ENCODE data around the gene HDHD2.
A peak's percentile ranks its signal among the peaks of the same experiment; 100 is the strongest.
"Not testable (repeated sequence)": the region's sequence is repeated elsewhere in the genome, so short reads cannot be mapped to it uniquely, and the experiment has no call there.

Gene HDHD2, protein sequence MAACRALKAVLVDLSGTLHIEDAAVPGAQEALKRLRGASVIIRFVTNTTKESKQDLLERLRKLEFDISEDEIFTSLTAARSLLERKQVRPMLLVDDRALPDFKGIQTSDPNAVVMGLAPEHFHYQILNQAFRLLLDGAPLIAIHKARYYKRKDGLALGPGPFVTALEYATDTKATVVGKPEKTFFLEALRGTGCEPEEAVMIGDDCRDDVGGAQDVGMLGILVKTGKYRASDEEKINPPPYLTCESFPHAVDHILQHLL

GRCh38 chr18:47150029-47150823 is at the start of gene HDHD2:
HDHD2 (minus strand) TSS chr18:47150500; CDS start chr18:47136439, 14,061 bp downstream.
- in situ Hi-C loops (cut with MboI; ENCODE audit: low sequenced_read_pairs), result no loop called here
- Histone ChIP-seq H3K27me3 (ENCODE audit: low read depth) (no peaks in the 10 kb centered on the region), H3K9me3 (no peaks in the 10 kb centered on the region), H3K4me1 (peaks cover 9% of the 10 kb centered on the region), H3K4me3 (peak within 1 kb of the TSS; percentile 74), H3K36me3 (replicated peaks) (peaks cover 11% of the 10 kb centered on the region)
- DNase-seq (ENCODE audit: low spot score in 2 of 2), result peak; percentile 78 to 90

GRCh38 chr18:47195961-47196360 is 45.7 kb upstream of the HDHD2 start:
- in situ Hi-C loops (cut with MboI; ENCODE audit: low sequenced_read_pairs); H3K36me3 ChIP-seq (replicated peaks); H3K27me3 ChIP-seq (ENCODE audit: low read depth); H3K9me3 ChIP-seq; DNase-seq (ENCODE audit: low spot score in 2 of 2); H3K4me1 ChIP-seq; H3K4me3 ChIP-seq: not testable (repeated sequence)

GRCh38 chr18:47191961-47192360 is 41.7 kb upstream of the HDHD2 start:
- H3K9me3 ChIP-seq, result no peaks in the 10 kb centered on the region
- H3K4me3 ChIP-seq, result no peak overlapping the region
- in situ Hi-C loops (cut with MboI; ENCODE audit: low sequenced_read_pairs), result no loop called here
- H3K27me3 ChIP-seq (ENCODE audit: low read depth), result peaks cover 2% of the 10 kb centered on the region; the same call in 1 of the 2 replicates
- DNase-seq (ENCODE audit: low spot score in 2 of 2), result no peak
- no peaks in the 10 kb centered on the region for H3K4me1 ChIP-seq
- no peaks in the 10 kb centered on the region for H3K36me3 ChIP-seq (replicated peaks)

GRCh38 chr18:47187721-47188120 is 37.4 kb upstream of the HDHD2 start:
- no peaks in the 10 kb centered on the region for H3K4me1 ChIP-seq
- no peak overlapping the region for H3K4me3 ChIP-seq
- in situ Hi-C loops (cut with MboI; ENCODE audit: low sequenced_read_pairs), result no loop called here
- 0 out of 2 replicates have a peak, but pooled peaks cover 2% of the 10 kb centered on the region for H3K9me3 ChIP-seq
- no peaks in the 10 kb centered on the region for H3K36me3 ChIP-seq (replicated peaks)
- no peaks in the 10 kb centered on the region for H3K27me3 ChIP-seq (ENCODE audit: low read depth)
- no peak for DNase-seq (ENCODE audit: low spot score in 2 of 2)

DNA sequence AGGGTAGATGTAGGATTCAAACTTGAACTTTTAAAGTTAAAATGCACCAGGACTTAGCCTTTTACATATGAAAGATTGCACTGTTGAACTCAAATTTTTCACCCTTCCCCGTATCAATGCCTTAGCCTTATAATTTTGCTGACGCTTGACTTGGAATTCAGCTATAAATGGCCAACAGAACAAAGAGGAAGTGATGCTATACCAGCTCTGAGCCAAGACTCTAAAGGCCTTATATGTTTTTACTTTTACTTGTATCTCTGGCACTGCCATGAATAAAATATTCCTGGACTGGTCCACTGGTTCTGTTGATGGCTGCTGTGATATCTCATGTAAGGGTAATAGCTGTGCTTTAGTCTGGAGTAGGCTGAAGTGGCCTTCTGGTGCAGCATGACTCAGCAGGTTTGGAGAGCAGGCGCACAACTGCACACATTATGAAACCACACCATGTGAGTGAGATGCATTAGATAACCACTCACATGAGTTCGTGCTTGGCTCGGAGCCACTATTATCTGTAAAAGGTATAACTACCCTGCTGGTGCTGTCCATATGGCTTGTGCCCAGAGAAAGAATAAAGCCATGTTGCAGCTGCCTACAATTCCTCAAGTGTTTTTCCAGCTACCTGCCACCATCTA is 34.2 kb upstream of the HDHD2 start:
- H3K36me3 ChIP-seq (replicated peaks), result no peaks in the 10 kb centered on the region
- DNase-seq (ENCODE audit: low spot score in 2 of 2), result no peak
- 0 out of 2 replicates have a peak, but pooled peaks cover 2% of the 10 kb centered on the region for H3K9me3 ChIP-seq
- in situ Hi-C loops (cut with MboI; ENCODE audit: low sequenced_read_pairs), result no loop called here
- H3K27me3 ChIP-seq (ENCODE audit: low read depth), result no peaks in the 10 kb centered on the region
- no peaks in the 10 kb centered on the region for H3K4me1 ChIP-seq
- no peak overlapping the region for H3K4me3 ChIP-seq

DNA sequence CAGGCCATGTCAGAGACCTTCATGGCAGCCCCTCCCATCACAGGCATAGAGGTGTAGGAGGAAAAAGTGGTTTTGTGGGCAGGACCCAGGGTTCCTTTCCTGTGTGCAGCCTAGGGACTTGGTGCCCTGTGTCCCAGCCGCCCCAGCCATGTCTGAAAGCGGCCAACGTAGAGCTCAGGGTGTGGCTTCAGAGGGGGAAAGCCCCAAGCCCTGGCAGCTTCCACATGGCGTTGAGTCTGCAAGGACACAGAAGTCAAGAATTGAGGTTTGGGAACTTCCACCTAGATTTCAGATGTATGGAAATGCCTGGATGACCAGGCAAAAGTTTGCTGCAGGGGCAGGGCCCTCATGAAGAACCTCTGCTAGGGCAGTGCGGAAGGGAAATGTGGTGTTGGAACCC is 31.9 kb upstream of the HDHD2 start:
- in situ Hi-C loops (cut with MboI; ENCODE audit: low sequenced_read_pairs); DNase-seq (ENCODE audit: low spot score in 2 of 2); H3K4me1 ChIP-seq; H3K9me3 ChIP-seq; H3K36me3 ChIP-seq (replicated peaks); H3K27me3 ChIP-seq (ENCODE audit: low read depth); H3K4me3 ChIP-seq: not testable (repeated sequence)

GRCh38 chr18:47180765-47181164 is 30.5 kb upstream of the HDHD2 start:
- in situ Hi-C loops (cut with MboI; ENCODE audit: low sequenced_read_pairs), result no loop called here

GRCh38 chr18:47179520-47179919 is 29.2 kb upstream of the HDHD2 start:
- Histone ChIP-seq H3K4me3 (no peak overlapping the region), H3K9me3 (0 out of 2 replicates have a peak, but pooled peaks cover 2% of the 10 kb centered on the region), H3K36me3 (replicated peaks) (no peaks in the 10 kb centered on the region), H3K27me3 (ENCODE audit: low read depth) (no peaks in the 10 kb centered on the region), H3K4me1 (peaks cover 3% of the 10 kb centered on the region; the same call in 1 of the 2 replicates)
- in situ Hi-C loops (cut with MboI; ENCODE audit: low sequenced_read_pairs), result no loop called here
- DNase-seq (ENCODE audit: low spot score in 2 of 2), result no peak

More at GRCh38 chr18:47180765-47181164, 30.5 kb upstream of the HDHD2 start:
- Histone ChIP-seq H3K36me3 (replicated peaks) (no peaks in the 10 kb centered on the region), H3K9me3 (0 out of 2 replicates have a peak, but pooled peaks cover 2% of the 10 kb centered on the region), H3K27me3 (ENCODE audit: low read depth) (no peaks in the 10 kb centered on the region), H3K4me3 (no peak overlapping the region), H3K4me1 (no peaks in the 10 kb centered on the region)
- DNase-seq (ENCODE audit: low spot score in 2 of 2), result no peak

GRCh38 chr18:47175898-47176575 is 25.7 kb upstream of the HDHD2 start, which contains the start of gene IER3IP1:
IER3IP1 (minus strand) TSS chr18:47176364; CDS start chr18:47176277, 87 bp downstream.
- no peaks in the 10 kb centered on the region for H3K36me3 ChIP-seq (replicated peaks)
- in situ Hi-C loops (cut with MboI; ENCODE audit: low sequenced_read_pairs), result no loop called here
- peak; percentile 80 to 96 for DNase-seq (ENCODE audit: low spot score in 2 of 2)
- H3K4me1 ChIP-seq, result peaks cover 3% of the 10 kb centered on the region; the same call in 1 of the 2 replicates
- H3K4me3 ChIP-seq, result peak within 1 kb of the TSS; percentile 99
- H3K27me3 ChIP-seq (ENCODE audit: low read depth), result no peaks in the 10 kb centered on the region
- H3K9me3 ChIP-seq, result no peaks in the 10 kb centered on the region

- Histone ChIP-seq H3K36me3 (replicated peaks) (no peaks in the 10 kb centered on the region), H3K4me3 (peak overlapping the region; percentile 99), H3K27me3 (ENCODE audit: low read depth) (no peaks in the 10 kb centered on the region), H3K9me3 (no peaks in the 10 kb centered on the region), H3K4me1 (peaks cover 3% of the 10 kb centered on the region; the same call in 1 of the 2 replicates)
- in situ Hi-C loops (cut with MboI; ENCODE audit: low sequenced_read_pairs), result no loop called here
- DNase-seq (ENCODE audit: low spot score in 2 of 2), result peak in 1 of 2 experiments; percentile 32
Observed at GRCh38 chr18:47175283-47175897, 25.1 kb upstream of the HDHD2 start.

GRCh38 chr18:47174545-47175116 is 24.3 kb upstream of the HDHD2 start:
- Histone ChIP-seq H3K4me1 (peaks cover 3% of the 10 kb centered on the region; the same call in 1 of the 2 replicates), H3K4me3 (peak overlapping the region; percentile 99), H3K9me3 (no peaks in the 10 kb centered on the region), H3K27me3 (ENCODE audit: low read depth) (no peaks in the 10 kb centered on the region), H3K36me3 (replicated peaks) (no peaks in the 10 kb centered on the region)
- DNase-seq (ENCODE audit: low spot score in 2 of 2), result no peak
- in situ Hi-C loops (cut with MboI; ENCODE audit: low sequenced_read_pairs), result no loop called here

GRCh38 chr18:47172476-47172875 is 22.2 kb upstream of the HDHD2 start:
- H3K4me1 ChIP-seq, result peaks cover 8% of the 10 kb centered on the region
- H3K27me3 ChIP-seq (ENCODE audit: low read depth), result no peaks in the 10 kb centered on the region
- DNase-seq (ENCODE audit: low spot score in 2 of 2), result no peak
- in situ Hi-C loops (cut with MboI; ENCODE audit: low sequenced_read_pairs), result no loop called here
- no peak overlapping the region for H3K4me3 ChIP-seq
- no peaks in the 10 kb centered on the region for H3K36me3 ChIP-seq (replicated peaks)
- no peaks in the 10 kb centered on the region for H3K9me3 ChIP-seq

- peaks cover 5% of the 10 kb centered on the region for H3K4me1 ChIP-seq
- DNase-seq (ENCODE audit: low spot score in 2 of 2), result no peak
- no peaks in the 10 kb centered on the region for H3K9me3 ChIP-seq
- H3K4me3 ChIP-seq, result no peak overlapping the region
- H3K36me3 ChIP-seq (replicated peaks), result no peaks in the 10 kb centered on the region
- in situ Hi-C loops (cut with MboI; ENCODE audit: low sequenced_read_pairs), result no loop called here
- no peaks in the 10 kb centered on the region for H3K27me3 ChIP-seq (ENCODE audit: low read depth)
Observed at GRCh38 chr18:47168913-47169312, 18.6 kb upstream of the HDHD2 start.
